ENCODE results near the gene GYS2.
A peak's percentile ranks its signal among the peaks of the same experiment; 100 is the strongest.

GYS2 gene

DNA sequence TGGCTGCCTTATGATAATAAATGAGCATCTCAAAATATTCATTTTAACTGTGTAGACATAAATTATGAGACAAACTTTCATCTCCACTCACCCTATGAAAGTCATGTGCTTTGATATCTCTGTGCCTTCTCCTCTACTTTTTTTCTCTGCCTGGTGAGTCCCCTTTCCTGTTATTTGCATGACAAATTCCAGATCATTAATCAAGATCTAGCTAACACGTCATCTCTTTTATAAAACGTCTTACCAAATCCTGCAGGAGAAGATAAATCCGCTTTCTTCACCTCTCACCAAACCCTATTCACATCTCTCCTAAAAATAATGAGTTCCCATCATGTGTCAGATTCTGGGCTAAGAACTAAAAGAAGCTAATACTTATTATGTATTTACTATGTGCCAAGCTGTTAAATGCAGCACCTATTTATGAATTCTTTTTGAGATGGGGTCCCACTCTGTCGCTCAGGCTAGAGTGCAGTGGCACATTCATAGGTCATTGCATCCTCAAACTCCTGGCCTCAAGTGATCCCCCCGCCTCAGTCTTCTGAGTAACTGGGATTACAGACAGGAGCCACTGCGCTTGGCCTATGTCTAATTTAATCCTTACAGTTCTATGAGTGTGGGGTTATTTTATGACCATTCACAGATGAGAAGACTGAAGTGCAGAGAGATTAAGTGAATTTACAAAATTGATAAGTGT is 51.9 kb downstream of the GYS2 start:
- DNase-seq (ENCODE audit: low spot score) = no peak

DNA sequence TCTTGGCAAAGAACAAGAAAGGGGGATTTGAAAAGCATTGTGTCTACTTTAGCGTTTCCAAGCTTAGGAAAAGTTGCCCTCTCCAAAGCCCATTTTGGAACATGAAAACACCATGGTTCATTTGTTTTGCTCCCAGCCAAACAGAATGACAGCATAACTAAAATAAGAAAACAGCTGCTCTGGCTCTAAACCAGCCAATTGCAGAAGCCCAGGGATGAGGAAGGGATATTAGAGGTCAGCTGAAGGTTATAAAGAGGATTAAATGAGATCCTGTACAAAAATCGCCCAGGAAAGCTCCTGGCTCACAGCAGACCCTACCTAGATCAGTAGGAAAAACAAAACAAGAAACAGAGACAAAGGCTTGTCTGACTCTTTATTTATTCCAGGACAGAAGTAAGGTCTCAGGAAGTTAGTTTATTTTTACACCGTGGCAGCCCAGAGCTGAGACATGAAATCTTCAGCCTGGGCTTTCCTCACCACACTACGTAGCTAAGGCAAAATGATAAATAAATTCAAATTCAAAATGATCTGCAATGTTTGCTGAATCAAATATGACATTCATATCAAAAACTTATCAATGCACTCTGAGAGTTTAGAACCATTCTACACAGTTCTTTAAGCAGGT is 52.7 kb downstream of the GYS2 start:
- DNase-seq (ENCODE audit: low spot score) = peak; percentile 71

DNA sequence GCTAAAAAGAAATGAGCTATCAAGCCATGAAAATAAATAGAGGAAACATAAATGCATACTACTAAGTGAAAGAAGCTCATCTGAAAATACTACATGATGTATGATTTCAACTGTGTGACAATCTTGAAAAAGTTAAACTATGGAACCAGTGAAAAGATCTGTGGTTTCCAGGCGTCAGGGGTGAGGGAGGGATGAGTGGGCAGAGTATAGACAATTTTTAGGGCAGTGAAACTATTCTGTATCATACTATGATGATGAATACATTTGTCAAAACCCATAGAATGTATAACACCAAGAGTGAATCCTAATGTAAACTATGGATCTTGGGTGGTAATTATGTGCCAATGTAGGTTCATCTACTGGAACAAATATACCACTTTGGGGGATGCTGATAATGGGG is 57.2 kb downstream of the GYS2 start:
- no peak for DNase-seq (ENCODE audit: low spot score)

DNA sequence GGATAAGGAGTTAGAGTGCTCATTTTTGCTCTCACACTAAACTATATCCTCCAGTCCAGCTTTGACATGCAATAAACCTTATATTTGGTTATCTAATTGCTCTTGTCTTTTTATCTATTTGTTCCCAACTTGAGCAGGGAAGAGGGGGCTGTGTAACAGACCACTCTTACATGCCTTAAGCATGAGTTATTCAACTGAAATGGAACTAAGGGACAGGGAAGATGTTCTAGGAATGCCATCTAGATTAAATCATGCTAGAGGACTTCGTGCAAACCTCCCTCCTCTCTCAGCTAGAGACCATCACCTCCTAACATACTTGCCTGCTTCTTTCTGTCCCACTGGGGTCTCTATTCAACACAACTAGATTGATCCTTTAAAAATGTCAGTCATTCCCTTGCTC is 57.9 kb downstream of the GYS2 start:
- no peak for DNase-seq (ENCODE audit: low spot score)

DNA sequence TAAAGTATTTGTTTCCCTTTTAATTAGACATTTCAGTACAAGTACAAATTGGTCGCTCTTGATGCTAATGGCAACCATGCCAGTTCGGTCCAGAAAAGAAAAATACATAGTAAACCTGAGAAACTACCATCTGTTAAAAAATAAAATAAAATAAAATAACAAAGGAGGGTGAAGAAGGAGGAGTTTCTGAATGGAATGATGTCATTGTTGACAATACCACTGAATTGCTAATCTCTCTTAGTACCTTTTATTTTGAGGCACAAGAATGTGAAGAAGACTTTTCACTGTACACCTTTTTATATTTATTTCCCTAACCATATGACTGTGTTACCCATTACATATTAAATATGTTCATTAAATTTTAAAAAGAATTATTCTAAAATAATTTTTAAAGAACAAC is 59.1 kb downstream of the GYS2 start:
- no peak for DNase-seq (ENCODE audit: low spot score)

DNA sequence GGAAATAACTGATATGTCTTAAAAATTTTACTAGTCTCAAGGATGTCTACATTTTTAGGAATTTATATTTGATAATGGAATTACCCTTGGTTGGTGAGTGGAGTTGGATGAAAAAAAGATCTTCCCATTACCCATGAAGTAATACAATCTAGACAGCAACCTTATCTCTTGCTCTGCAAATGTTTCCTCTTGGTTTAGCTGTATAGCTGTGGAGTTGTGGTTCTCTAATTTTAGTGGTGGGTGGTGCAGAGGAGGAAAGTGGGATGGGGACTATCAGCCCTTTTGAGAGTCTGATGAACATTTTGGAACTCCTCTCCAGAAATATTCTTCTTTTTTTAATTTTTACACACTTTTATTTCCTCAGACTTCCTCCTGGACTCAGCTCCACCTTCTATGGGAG is 61.5 kb downstream of the GYS2 start:
- DNase-seq (ENCODE audit: low spot score) = no peak

DNA sequence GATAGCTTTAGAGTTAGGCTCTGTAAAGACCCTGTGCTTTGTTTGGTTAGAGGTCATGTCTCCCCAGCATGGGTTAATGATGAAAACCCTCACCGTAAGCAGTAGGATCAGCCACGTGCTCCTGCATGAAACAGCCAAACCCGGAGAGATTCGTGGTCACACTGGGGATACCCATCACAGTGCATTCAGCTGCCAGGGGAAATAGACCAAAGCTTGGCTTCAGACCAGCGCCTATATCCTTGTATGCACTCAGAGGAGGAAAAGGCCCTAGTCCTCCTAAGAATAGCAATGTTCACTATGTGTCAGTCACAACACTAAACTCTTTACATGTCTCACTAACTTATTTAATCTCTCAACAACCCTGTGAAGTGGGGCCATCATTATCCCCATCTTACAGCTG is 62.2 kb downstream of the GYS2 start:
- no peak for DNase-seq (ENCODE audit: low spot score)

DNA sequence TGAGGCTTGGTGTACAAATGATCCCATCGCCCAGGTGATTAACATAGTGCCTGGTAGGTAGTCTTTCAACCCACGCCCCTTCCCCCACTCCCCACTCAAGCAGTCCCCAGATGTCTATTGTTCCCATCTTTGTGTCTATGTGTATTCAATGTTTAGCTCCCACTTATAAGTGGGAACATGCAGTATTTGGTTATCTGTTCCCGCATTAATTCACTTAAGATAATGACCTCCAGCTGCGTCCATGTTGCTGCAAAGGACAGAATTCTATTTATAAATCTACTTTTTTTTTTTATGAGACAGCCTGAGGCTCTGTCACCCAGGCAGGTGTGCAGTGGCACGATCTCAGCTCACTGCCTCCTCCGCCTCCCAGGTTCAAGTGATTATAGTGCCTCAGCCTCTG is 62.9 kb downstream of the GYS2 start:
- no peak for DNase-seq (ENCODE audit: low spot score)

DNA sequence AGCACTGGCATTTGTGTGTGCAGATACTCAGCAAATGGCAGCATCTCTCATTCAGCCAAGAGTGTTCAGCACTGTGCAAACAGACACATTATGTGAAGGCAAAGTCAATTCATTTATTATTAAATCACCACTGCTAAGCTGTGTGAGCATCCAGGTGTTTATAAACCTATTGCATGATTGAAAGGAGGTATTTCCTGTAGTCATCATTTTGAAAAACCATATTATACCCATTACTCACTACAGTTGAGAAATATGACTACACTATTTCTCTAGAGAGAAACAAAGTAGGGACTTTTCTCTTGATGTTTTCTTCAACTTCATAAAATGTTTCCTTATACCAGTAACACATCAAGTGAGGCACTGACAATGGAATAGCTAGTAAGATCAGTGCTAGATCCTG is 64.8 kb downstream of the GYS2 start:
- DNase-seq (ENCODE audit: low spot score) = no peak

DNA sequence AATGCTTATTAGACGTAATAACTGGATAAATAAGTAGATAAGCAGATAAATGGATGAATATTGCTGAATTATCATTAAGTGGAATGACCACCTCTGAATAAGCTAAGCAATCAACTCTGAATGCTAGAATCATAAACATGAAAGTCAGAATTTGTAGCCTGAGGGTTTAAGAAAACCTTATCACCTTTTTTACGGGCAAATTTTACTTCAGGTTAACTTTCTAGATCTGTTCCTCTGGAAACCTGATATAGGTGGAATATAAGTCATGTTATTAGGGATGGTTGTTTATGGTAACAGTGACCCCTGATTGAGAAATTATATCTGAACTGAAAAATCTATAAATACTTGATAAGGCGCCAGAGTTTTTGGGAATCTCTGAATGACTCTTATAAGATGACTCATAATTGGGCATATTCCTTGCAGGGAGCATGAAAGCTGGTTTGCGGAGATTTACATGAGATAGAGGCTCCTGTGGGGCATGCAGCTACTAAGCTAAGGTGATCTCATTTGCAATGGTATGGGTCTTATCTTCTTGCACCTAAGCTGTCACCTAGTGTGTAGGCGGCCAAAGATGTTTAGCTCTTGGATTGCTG is 66.5 kb downstream of the GYS2 start:
- no peak for DNase-seq (ENCODE audit: low spot score)

DNA sequence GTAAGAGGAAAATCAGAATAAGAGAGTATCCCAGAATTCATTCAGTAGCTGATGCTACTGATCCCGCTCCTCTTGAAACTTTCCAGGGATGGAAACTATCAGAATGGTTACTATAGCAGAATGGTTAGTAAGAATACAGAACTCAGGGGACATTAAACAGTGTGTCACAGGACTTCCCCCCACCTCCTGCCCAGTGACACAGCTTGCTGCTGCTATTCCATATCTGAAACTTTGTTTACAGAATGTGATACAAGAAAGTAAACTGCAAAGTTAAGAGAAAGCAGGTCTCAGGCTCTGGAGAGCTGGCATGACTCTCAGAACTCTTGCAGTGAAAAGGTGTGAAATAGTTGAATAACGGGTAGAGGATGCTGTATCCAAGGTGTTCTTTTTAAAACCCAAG is 75.2 kb downstream of the GYS2 start:
- no peak for DNase-seq (ENCODE audit: low spot score)

DNA sequence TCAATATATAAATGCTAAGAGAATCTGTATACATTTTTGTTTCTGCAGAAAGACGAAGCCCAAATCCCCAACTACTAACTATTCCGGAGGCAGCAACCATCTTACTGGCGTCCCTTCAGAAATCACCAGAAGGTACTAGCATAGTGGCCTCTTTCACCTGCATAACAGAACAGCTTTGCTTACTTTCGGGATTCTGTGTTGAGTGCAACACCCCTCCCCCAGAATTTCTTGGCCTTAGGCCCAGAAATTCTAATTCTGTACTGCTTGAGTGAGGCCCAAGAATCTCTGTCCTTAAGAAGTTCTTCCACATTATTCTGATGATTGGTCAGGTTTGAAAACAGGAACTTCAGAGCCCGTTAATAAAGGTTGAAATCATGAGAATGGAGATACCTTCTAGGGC is 75.7 kb downstream of the GYS2 start:
- DNase-seq (ENCODE audit: low spot score) = peak; percentile 14

DNA sequence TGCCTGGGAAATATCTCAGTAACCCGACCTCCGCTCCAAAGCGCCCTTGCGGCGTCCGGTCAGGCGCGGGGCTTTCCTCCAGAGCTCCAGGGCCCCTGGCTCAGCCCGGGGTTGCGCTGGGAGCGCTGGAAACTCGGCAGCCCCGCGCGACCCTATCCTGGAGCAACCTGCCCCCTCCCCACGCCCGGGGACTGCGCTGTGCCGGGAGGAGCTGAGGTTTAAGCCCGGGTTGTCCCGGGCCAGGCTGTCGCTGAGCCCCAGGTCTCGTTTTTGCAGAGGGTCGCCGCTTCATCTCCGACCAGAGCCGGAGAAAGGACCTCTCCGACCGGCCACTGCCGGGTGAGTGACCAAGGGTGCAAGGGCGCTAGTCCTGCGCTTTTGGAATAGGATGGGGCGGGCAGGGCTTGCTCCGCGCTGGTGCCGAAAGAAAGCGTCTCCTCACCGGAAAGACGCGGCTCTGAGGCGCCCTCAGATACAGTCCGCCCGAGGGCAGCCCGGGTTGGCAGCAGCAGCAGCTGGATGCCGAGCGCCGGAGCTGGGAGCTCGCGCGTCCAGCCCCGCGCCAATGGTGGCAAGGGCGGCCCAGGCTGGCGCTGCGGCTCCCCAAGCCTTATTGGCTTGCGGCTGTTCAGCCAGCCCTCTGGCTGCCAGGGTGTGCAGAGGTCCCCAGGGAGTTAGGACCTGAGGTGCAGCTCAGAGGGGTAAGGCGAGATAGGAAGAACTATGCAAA is 77.0 kb downstream of the GYS2 start:
- DNase-seq (ENCODE audit: low spot score) = peak; percentile 71

DNA sequence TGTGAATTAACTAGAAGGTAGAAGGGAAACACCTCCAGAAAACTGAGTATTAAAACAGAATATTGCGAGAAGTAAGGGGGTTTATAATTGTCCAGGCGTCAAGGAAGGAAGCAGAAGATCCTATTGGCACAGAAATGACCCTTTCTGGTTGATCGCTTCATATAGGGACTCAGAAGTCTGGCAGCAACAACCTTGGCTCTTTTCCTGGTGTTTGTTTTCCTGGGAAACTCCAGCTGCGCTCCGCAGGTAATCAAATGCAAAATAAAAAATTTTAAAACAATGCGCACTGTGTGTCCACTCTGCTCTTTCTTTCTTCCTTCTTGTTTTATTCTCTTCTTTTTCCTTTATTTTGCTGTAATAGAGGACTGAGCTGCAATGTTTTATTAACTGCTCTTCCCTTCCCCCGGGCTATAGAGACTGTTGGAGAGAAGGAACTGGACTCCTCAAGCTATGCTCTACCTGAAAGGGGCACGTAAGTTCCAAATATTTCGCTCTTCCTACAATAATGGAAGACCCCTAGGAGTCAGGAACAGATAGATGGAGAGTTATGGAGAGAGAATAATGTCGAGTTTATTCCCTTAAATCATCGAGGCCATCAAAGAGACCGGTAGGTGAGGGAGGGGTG is 77.8 kb downstream of the GYS2 start:
- DNase-seq (ENCODE audit: low spot score) = no peak

DNA sequence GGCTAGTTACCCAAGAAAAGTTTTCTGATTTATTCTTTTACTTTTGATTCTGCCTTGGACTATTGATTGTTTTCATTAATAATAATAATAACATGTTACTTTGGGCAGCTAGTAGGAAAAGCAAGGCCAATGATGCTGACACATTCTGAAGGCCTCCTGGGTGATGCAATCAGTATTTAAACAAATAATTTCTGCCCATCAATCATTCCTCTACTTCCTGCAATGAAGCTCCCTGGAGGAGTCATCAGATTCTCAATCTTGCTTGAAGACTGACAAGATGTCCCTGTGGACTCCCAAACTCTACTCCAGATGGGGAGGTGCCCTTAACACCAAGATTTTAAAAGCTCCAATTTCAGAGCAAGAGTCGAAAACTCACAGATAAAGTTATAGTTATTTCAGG is 78.6 kb downstream of the GYS2 start, which contains the start of gene SPX:
SPX (plus strand) TSS at position 244 of the 400 bp plus-strand sequence. CDS start 177 bp downstream, outside the sequence.
- DNase-seq (ENCODE audit: low spot score) = no peak

DNA sequence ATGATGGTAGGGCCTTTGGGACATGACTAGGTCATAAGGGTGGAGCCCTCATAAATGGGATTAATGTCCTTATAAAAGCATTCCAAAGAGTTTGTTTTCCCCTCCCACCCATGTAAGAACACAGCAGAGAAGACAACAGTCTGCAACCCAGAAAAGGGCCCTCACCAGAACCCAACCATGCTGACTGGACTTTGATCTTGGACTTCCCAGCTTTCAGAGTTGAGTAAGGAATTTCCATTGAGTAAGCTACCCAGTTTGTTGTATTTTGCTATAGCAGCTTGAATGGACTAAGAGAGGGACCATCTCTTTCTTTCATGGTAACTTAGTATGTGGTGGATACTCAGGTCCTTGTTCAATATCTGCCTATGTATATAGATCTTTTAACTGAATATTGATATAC is 81.5 kb downstream of the GYS2 start:
- no peak for DNase-seq (ENCODE audit: low spot score)

DNA sequence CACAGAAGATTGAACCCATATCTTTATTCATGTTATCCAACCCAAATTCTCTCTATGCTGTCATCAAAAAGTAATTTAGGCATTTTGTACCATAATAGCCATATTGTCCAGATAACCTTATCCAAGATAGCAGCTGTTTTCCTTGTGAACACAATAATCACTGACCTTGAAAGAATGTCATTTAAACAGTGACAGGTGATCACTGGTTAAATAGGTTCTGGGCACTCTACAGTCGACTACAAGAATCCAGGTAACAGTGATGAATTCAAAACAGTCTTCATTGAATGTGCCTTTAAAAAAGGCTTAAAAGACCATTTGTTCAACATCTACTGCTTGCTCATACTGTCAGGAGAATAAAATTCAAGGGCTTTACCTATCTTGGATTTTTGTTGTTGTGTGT is 83.1 kb downstream of the GYS2 start:
- DNase-seq (ENCODE audit: low spot score) = no peak

DNA sequence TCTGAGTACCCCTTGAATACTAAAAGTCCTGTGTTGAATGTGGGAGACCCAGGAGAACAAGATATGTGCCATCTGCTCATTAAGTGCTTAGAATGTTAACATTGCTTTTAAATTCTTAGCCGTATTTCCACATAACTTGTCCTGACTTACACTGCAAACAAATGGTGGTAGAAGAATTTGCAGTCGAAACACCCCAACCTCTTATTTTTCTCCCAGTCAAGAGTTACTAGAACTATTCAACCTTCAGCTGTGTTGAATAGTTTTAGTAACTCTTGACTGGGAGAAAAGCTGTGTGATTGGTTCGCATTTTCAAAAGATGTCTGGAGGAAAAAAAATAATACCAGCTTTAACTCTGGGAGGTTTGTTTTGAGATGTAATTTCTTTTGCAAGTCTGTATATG is 86.2 kb downstream of the GYS2 start:
- no peak for DNase-seq (ENCODE audit: low spot score)

DNA sequence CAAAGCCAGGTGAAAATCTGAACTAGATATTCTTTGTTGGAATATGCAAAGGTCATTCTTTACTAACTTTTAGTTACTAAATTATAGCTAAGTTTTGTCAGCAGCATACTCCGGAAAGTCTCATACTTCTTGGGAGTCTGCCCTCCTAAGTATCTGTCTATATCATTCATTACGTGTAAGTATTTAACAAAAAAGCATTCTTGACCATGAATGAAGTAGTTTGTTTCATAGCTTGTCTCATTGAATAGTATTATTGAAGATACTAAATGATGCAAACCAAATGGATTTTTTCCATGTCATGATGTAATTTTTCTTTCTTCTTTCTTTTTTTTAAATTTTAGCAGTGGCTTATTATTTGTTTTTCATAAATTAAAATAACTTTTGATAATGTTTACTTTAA is 88.4 kb downstream of the GYS2 start:
- DNase-seq (ENCODE audit: low spot score) = no peak

DNA sequence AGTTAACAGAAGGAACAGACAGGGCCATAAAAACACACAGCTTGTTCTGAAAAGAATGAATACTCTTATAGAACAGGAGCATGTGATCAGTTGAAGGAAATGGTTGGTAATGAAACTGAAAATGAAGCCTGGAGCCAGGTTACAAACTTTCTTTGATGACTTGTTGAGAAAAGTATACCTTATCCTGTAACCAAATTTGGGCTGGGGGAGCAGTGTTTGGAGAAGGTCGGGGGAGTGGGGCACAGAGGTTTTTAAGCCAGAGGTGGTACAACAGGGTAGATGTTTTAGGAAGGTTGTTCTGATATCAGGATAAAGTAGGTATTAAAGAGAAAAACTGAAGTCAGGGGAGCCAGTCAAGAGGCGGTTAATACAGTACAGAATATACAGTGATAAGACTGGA is 94.9 kb downstream of the GYS2 start:
- DNase-seq (ENCODE audit: low spot score) = no peak

DNA sequence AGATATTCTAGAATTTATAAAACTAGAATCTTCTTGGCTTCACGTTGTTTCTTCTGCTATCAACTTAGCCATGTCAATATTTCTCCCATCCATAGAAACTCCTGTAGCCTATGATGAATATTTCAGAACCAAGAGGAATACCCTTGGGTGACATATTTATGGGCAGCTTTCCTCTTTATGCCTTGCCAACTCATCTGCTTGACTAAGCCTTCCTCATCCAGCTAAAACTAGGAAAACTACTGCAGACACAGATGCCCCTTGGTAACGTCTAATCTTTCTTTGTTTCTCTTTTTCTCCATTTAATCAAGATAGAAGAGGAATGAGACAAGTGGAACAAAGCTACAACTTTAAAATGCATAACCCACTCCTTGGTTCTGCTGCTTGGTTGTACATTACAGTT is 96.8 kb downstream of the GYS2 start:
- no peak for DNase-seq (ENCODE audit: low spot score)

DNA sequence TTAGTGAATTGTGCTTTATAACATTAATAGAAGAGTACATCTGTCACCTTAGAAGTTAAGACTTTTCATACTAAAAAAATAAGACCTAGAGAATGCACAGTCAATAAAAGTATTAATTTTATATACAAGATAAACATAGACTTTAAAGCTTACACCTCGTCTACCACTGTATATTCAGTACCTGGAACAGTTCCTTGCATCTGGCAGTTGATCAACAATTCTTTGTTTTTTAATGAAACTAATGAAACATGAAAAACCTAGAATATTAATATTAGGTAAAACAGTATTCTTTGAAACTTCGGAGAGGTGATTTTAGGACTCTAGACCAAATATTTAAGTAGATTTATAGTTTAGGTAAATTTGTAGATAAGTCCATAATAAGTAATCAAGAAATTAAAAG is 98.8 kb downstream of the GYS2 start:
- no peak for DNase-seq (ENCODE audit: low spot score)

DNA sequence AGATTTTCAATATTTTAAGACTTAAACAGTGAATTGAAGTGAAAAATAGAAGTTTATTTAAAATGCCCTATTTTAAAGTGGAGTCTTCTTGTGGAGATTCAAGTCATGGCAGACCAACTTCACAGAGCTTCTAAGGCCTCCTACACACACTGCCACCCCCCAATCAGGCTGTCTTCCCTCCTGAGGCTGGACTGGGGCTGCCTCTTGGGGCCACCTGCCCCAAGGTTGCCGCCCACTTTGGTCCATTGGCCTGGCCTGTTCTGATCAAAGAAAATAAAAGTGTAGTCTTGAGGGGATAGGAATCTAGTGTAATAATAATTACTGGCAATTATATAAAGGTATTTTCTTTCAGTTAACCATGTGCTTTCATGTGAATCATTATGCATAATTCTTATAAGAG is 101.8 kb downstream of the GYS2 start:
- no peak for DNase-seq (ENCODE audit: low spot score)
